Fibroblast of mammary gland (primary cell): ENCODE data around the gene HOXA7.
A peak's percentile ranks its signal among the peaks of the same experiment; 100 is the strongest.

ENCODE experiments used
- DNase-seq: peaks from one replicate; pipeline ENCODE4 v3.0.0-alpha.2; 2010; ENCODE audit warnings: low read depth
- H3K4me3 ChIP-seq: 2 replicates; pipeline ENCODE4 v1.5.1; 2011; ENCODE audit warnings: low read depth, mild to moderate bottlenecking, low read length, moderate library complexity; ENCODE audit not compliant: control insufficient read depth
- TF ChIP-seq, protein P1 (sequence below): conservative IDR thresholded peaks from 2 replicates; pipeline ENCODE4 v1.5.1; 2011; ENCODE audit warnings: low read depth, low read length, inconsistent platforms; ENCODE audit not compliant: control insufficient read depth, insufficient read depth

HOXA7 gene

GRCh38 chr7:27164367-27165088 lies 8.1 kb upstream of the HOXA7 start:
- TF ChIP-seq, protein P1, sequence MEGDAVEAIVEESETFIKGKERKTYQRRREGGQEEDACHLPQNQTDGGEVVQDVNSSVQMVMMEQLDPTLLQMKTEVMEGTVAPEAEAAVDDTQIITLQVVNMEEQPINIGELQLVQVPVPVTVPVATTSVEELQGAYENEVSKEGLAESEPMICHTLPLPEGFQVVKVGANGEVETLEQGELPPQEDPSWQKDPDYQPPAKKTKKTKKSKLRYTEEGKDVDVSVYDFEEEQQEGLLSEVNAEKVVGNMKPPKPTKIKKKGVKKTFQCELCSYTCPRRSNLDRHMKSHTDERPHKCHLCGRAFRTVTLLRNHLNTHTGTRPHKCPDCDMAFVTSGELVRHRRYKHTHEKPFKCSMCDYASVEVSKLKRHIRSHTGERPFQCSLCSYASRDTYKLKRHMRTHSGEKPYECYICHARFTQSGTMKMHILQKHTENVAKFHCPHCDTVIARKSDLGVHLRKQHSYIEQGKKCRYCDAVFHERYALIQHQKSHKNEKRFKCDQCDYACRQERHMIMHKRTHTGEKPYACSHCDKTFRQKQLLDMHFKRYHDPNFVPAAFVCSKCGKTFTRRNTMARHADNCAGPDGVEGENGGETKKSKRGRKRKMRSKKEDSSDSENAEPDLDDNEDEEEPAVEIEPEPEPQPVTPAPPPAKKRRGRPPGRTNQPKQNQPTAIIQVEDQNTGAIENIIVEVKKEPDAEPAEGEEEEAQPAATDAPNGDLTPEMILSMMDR: peak; percentile 15
- DNase-seq: peak; percentile 33
- peak overlapping the region; percentile 77 for H3K4me3 ChIP-seq

DNA sequence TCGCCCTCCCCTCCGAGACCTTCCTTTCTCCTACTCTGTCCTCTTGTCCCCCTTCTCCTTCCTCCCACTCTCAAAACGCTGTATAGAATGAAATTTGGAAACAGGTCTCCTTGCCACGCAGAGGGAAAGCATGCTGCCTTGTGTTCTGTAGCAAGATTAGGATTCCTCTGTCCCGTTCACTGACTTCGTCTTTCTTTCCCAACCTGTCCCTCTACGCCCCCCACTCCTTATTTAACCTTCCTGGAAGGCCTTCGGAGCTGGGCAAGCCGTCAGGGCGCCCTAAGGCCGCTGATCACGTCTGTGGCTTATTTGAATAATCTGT lies 7.5 kb upstream of the HOXA7 start:
- DNase-seq: peak; percentile 15
- TF ChIP-seq, protein P1: no peak
- peak overlapping the region; percentile 77 for H3K4me3 ChIP-seq

DNA sequence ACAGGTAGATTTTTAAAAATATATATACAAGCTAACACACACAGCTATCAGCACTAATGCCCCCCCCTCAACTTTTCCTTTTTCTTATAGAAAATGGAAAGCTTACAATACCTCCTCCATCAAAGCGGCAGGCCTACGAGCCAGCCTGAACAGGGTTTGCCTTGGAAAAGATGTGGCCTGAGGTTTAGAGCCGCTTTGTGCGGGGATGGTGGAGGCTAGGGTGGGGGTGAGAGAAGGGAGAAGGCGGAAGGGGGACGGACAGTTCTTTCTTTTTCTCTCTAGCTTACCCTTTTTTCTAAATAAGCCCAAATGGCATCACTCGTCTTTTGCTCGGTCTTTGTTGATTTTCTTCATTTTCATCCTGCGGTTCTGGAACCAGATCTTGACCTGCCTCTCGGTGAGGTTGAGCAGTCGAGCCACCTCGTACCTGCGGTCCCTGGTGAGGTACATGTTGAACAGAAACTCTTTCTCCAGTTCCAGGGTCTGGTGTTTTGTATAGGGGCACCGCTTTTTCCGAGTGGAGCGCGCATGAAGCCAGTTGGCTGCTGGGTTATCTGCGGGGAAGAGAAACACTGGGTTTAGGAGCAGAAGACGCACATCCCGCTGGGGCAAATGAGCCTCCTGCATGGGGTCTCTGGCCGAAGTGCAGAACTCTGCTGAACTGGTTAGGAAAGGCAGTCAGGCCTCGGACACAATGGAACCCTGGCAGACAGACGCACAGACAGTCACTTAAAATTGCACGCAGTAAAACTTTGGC lies 7.0 kb upstream of the HOXA7 start:
- DNase-seq: peak; percentile 28
- peak overlapping the region; percentile 77 for H3K4me3 ChIP-seq
- TF ChIP-seq, protein P1: no peak

GRCh38 chr7:27162561-27163287 lies 6.2 kb upstream of the HOXA7 start:
- DNase-seq: peak; percentile 24
- TF ChIP-seq, protein P1: no peak
- peak overlapping the region; percentile 77 for H3K4me3 ChIP-seq

DNA sequence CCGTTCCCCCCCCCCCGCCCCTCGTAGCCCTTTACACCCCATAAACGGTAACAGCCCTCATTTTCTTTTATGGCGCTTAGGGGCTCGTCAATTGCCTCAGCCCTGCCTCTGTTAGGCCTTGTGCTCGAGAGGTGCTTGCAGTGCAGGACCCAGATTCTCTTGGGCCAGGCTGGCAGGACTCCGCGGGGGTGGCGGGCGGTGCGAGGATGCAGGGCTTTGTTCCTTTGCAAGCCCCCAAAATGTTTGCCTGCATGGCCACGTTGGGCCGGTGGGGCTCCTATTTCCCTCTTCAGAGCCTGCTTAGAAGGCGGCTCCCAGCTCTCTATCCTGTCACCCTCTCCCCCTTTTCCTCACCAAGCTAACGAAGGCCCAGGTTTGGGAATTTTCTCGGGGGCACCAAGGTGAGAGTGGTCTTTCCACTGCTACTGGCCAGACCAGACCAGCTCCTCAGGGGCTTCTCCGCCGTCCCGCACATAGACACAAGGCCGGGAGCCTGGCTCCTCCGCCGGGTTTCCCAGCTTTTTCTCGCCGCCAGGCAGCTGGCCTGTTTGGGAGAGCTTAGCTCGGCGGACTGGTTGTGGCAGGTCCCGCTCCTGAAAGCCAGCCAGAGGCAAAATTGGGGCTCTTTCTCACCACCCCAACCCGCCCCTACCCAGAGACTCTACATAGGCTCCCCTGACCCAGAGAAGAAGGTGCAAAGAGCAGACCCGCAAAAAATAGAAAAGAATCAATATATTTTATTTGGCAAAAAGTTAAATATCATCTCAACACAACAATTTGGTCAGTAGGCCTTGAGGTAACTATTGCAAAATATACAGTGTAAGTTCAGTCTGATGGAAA lies 5.5 kb upstream of the HOXA7 start:
- TF ChIP-seq, protein P1: no peak
- DNase-seq: peak; percentile 32
- H3K4me3 ChIP-seq: peak overlapping the region; percentile 77

DNA sequence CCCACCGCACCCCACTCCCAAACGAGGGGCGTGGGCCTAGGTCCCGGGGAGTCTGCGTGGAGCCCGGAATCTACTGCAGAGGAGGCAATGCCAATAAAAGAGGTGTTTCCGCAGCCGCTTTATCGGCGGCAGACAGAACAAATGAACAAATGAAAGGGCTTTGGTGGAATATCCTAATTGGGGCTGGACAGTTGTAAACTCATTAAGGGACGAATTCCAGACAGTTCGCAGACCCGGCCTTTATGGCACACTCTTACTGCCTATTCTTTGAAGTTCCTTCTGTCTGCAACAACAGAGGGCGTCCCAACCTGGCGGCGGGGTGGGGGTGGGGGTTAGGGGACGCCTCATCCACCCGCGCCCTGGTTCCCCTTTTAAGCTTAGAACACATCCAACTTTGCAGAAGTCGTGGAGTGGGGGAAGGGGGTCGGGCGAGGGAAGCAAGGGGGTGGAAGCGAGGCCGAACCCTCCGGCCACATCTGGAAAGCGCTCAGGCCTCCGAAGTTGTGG lies 4.8 kb upstream of the HOXA7 start:
- TF ChIP-seq, protein P1: no peak
- DNase-seq: peak; percentile 46
- H3K4me3 ChIP-seq: peak overlapping the region; percentile 77
